AG04450 (cell line): ENCODE results near the gene TLE3. TPM values are rescaled to one million over a fixed set of nuclear protein-coding genes. Genes with fewer than 3 reads are reported as not detected.

Experiments used
- CTCF ChIA-PET: fragments of 300-600, 350-600 bp; formaldehyde crosslinking; extraction: SDS; loops from one replicate; lab custom pipeline; 2022; ENCODE audit warnings: antibody characterized with exemption, inconsistent platforms; lab: Charles Lee
- POLR2A ChIA-PET: fragments of 350-600 bp; formaldehyde crosslinking; extraction: SDS; loops from one replicate; lab custom pipeline; 2021; ENCODE audit warnings: antibody characterized with exemption, inconsistent platforms; lab: Yijun Ruan, JAX
- DNase-seq: peaks from one replicate; pipeline ENCODE4 v3.0.0-alpha.2; 2011; ENCODE audit warnings: low read depth, low spot score
- H3K27ac ChIP-seq: one replicate; pipeline ENCODE4 v1.5.1; 2012; ENCODE audit warnings: low read depth, low read length, control low read depth
- H3K27me3 ChIP-seq: one replicate; pipeline ENCODE4 v1.6.0; 2012; ENCODE audit warnings: low read length; ENCODE audit not compliant: control insufficient read depth, insufficient read depth
- H3K4me3 ChIP-seq: 2 replicates; pipeline ENCODE4 v1.5.1; 2011; ENCODE audit warnings: mild to moderate bottlenecking, low read depth, low read length, control low read depth
- H3K9me3 ChIP-seq: 2 replicates; pipeline ENCODE4 v1.5.1; 2012; ENCODE audit warnings: low read length; ENCODE audit not compliant: control insufficient read depth, insufficient read depth
- polyA plus RNA-seq: library from polyadenylated mRNA; depleted of rRNA; stranded (reverse); fragments of >200 nt; gene quantifications from 2 replicates; pipeline ENCODE4 v1.2.3, GENCODE V29; 2011
- TF ChIP-seq, protein P1 (sequence below): IDR thresholded peaks from 2 replicates; pipeline ENCODE4 v1.5.1; 2011; ENCODE audit warnings: low read depth, low read length, control low read depth, inconsistent platforms

TLE3 gene
- polyA plus RNA-seq, 1 experiment = 7.5 TPM

DNA sequence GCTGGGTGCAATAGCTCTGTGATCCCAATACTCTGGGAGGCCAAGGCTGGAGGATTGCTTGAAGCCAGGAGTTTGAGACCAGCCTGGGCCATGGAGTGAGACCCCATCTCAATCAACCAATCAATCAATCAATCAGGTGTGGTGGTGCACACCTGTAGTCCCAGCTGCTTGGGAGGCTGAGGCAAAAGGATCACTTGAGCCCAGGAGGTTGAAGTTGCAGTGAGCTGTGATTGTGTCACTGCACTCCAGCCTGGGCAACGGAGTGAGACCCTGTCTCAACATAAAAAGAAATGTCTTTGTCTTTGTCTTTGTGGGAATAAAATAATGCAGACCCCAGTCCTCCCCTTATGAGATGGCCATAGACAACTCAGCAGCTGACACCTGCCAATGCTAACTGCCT, 34.9 kb upstream of the TLE3 start:
- H3K4me3 ChIP-seq = no peak overlapping the region
- ChIA-PET POLR2A (no interaction called here), CTCF (no interaction called here)
- no peaks in the 10 kb centered on the region for H3K9me3 ChIP-seq
- no peak for DNase-seq
- peaks cover 39% of the 10 kb centered on the region for H3K27me3 ChIP-seq
- TF ChIP-seq, protein P1, sequence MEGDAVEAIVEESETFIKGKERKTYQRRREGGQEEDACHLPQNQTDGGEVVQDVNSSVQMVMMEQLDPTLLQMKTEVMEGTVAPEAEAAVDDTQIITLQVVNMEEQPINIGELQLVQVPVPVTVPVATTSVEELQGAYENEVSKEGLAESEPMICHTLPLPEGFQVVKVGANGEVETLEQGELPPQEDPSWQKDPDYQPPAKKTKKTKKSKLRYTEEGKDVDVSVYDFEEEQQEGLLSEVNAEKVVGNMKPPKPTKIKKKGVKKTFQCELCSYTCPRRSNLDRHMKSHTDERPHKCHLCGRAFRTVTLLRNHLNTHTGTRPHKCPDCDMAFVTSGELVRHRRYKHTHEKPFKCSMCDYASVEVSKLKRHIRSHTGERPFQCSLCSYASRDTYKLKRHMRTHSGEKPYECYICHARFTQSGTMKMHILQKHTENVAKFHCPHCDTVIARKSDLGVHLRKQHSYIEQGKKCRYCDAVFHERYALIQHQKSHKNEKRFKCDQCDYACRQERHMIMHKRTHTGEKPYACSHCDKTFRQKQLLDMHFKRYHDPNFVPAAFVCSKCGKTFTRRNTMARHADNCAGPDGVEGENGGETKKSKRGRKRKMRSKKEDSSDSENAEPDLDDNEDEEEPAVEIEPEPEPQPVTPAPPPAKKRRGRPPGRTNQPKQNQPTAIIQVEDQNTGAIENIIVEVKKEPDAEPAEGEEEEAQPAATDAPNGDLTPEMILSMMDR = no peak
- no peak overlapping the region for H3K27ac ChIP-seq

DNA sequence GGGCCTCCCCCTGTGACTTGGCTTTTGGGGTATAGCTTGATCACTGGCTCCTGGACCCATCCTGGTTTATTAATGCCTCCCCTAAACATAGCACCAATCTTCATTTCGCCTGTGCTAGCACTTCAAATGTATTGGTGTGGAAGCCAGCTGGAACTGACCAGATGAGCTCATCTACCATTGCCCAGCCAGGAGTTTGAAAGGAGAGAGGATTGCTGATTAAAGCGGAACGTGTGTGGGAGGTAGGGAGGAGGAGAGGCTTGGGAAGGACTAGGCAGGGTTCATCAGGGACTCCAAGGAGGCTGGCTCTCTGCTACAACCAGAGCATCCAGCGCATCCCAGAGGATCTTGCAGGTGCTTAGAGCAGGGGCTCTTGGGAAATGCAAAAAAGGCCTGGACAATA, 34.4 kb upstream of the TLE3 start:
- peaks cover 43% of the 10 kb centered on the region for H3K27me3 ChIP-seq
- POLR2A ChIA-PET = no interaction called here
- CTCF ChIA-PET = no interaction called here
- TF ChIP-seq, protein P1 = no peak
- DNase-seq = no peak
- H3K9me3 ChIP-seq = no peaks in the 10 kb centered on the region
- no peak overlapping the region for H3K27ac ChIP-seq
- no peak overlapping the region for H3K4me3 ChIP-seq

DNA sequence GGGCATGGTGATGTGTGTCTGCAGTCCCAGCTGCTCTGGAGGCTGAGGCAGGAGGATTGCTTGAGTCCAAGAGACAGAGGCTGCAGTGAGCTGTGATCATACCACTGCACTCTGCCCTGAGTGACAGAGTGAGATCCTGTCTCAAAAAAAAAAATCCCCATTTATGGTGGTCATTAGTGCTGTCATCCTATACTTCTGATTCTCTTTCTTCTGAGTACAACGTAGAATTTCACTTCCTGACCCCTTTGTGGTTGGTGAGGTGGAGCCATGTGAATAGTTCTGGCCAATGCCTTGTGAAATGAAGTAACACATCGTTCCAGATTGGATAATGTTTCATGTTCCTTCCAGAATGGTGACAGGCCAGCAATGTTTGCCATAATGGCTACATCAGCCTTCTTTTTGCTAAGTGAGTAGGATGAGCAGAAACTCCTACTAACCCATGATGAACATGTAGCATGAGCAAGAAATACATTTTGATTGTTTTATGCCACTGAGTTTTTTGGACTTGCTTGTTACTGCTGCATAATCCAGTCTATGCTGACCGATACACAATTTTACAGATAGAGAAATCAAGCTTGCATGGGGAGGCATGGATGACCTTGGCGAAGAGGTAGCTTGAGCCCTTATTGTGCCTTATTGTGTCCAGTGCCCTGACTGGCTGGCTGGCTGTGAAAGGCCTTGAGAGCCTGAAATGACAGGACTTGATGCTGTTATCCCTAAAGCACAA, 30.9 kb upstream of the TLE3 start:
- ChIA-PET CTCF (no interaction called here), POLR2A (no interaction called here)
- Histone ChIP-seq H3K9me3 (no peaks in the 10 kb centered on the region), H3K27me3 (peaks cover 50% of the 10 kb centered on the region), H3K4me3 (no peak overlapping the region), H3K27ac (no peak overlapping the region)
- TF ChIP-seq, protein P1 = no peak
- DNase-seq = no peak

DNA sequence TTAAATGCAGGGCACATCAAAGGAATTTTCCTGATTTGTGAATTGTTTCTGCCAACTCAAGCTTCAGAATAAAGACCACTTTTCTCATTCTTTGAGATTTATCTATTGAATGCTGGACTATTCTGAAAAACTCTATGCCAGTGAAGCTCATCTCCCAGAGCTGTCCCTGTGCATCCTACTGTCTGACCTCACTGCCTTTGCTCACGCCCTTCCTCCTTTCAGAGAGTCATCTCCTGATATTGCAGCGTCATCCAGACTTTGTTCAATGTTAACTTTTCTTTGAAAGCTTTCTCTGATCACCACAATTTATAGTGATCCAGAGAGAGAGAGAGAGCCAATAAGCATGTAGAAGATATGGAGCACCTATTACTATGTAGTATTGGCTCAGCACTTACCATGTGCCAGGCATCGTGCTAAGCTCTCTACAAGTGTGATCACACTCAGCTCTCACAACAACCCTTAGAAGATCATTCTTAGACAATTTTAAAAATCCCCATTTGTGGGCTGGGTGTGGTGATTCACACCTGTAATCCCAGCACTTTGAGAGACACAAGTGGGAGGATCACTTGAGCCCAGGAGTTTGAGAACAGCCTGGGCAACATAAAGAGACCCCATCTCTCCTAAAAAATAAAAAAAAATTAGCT, 30.2 kb upstream of the TLE3 start:
- POLR2A ChIA-PET = no interaction called here
- DNase-seq = no peak
- CTCF ChIA-PET = no interaction called here
- Histone ChIP-seq H3K27ac (no peak overlapping the region), H3K4me3 (no peak overlapping the region), H3K9me3 (no peaks in the 10 kb centered on the region), H3K27me3 (peaks cover 50% of the 10 kb centered on the region)
- TF ChIP-seq, protein P1 = no peak

DNA sequence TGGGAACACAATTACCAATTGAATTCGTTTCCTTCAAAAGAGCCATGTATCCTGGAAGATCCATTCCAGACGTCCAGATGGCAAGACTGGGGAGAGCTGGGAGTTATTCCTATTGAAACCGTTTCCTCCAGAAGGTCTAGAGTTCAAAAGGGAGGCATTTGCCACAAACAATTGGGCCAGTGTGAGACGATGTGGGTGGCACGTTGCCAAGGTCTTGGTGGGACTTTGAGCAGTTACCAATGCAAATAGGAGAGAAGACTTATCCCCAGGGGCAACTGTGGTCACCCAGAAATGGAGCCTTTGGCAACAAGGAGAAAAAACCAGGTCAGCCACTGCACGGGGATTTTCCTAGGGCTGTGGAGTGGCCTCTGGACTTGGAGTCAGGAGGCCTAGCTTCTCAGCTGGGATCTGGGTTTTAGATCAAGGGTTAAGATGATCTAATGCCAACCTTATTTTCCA, 29.6 kb upstream of the TLE3 start:
- Histone ChIP-seq H3K27ac (no peak overlapping the region), H3K9me3 (no peaks in the 10 kb centered on the region), H3K4me3 (no peak overlapping the region), H3K27me3 (peaks cover 48% of the 10 kb centered on the region)
- POLR2A ChIA-PET = no interaction called here
- CTCF ChIA-PET = no interaction called here
- no peak for DNase-seq
- TF ChIP-seq, protein P1 = no peak
